GM18499 (cell line): ENCODE measurements around the gene ZNF787.

ENCODE experiments used
- ATAC-seq: cut with Tn5 transposase; IDR thresholded peaks from one replicate; pipeline ENCODE4 v1.9.1; 2021; ENCODE audit warnings: moderate number of reproducible peaks; ENCODE audit not compliant: insufficient read depth, unreplicated experiment

Gene ZNF787

DNA sequence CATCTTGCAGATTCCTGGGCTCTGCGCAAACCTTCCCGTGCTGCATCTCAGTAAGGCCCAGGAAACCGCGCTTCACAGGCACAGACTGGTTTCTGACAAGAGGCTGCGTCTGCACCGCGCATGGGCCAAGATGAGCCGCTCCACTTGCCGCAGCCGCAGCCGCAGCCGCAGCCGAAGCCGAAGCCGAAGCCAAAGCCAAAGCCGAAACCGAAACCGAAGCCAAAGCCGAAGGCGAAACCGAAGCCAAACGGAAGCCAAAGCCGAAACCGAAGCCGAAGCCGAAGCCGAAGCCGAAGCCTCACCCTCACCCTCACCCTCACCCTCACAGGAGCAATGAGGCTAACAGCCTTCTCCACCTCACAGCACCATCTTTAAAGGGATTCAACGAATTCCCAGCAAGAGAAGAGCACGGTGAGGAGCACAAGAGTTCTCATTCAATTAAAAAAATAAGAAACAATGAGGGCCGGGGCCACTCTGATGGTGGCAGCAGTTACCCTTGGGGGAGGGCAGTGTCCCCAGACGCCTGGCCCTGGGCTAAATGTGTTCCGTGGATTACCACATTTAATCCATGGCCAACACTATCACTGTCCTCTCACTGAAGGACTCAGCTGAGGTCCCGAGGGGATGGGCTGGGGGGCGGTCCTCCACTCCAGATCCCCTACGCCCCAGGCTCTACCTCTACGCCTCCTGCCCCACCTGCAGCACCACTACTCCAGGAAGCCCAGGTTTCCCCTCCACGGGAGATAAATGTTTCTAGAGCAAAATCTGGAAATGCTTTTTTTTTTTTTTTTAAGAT is 29.1 kb downstream of the ZNF787 start:
- no peak for ATAC-seq

DNA sequence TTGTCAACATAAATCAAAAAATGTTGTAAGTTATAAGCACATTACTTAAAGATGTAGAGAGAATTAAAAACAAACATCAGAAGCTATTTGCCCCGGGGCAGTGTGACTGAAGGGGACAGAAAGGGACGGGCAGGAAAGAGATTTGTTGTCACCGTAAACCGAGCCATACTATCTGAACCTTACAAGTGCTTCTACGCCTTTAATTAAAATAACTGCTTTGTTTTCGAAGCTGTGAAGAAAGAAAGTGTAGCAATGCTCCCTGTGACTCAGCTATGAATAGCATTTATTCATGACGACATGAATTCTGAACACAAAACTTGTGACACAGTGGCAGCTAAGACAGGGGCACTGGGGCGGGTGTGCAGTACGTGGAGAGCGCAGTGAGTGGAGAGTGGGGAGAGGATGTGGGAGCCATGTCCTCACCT is 30.0 kb downstream of the ZNF787 start:
- ATAC-seq, result no peak

DNA sequence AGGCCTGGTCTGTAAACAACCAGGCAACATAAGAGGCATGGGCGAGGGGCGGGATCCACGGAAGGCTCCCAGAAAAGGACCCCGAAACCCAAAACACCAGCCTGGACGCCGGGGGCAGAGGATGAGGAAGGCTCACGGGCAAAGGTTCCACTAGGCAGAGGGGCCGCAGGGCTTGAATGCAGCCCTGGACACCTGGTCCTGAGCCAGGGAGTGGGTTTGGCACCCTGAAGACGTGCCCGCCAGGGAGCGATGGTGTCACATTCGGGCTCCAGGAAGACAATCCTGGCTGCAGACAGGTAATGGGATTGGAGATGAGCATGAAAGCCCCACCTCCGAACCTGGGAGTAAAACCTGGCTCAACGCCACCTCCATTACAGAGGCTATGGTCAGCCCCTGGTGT is 31.8 kb downstream of the ZNF787 start:
- no peak for ATAC-seq

DNA sequence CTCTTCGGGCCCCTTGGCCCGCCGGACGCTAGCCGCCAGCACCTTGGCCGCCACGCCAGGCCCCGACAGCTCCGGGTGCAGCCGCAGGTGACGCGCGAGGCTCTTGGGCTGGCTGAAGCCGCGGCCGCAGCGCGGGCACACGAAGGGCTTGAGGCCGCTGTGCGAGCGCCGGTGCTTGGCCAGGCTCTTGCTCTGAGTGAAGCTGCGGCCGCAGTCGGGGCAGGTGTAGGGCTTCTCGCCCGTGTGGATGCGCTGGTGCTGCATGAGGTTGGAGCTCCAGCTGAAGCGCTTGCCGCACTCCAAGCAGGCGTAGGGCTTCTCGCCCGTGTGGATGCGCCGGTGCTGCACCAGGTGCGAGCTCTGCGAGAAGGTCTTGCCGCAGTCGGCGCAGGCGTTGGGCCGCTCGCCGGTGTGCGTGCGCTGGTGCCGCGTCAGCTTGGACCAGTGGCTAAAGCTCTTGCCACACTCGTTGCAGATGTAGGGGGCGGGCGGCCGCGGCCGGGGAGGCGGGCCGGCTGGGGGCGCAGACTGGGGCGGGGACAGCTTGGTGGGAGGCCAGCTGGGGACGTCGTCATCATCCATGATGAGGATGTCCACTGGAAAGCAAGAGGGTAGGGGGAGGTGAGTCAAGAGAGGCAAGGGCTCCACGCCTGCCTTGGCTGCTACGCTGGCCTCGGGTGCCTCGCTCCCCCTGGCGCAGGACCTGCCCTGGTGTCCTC is 32.4 kb downstream of the ZNF787 start:
- no peak for ATAC-seq

DNA sequence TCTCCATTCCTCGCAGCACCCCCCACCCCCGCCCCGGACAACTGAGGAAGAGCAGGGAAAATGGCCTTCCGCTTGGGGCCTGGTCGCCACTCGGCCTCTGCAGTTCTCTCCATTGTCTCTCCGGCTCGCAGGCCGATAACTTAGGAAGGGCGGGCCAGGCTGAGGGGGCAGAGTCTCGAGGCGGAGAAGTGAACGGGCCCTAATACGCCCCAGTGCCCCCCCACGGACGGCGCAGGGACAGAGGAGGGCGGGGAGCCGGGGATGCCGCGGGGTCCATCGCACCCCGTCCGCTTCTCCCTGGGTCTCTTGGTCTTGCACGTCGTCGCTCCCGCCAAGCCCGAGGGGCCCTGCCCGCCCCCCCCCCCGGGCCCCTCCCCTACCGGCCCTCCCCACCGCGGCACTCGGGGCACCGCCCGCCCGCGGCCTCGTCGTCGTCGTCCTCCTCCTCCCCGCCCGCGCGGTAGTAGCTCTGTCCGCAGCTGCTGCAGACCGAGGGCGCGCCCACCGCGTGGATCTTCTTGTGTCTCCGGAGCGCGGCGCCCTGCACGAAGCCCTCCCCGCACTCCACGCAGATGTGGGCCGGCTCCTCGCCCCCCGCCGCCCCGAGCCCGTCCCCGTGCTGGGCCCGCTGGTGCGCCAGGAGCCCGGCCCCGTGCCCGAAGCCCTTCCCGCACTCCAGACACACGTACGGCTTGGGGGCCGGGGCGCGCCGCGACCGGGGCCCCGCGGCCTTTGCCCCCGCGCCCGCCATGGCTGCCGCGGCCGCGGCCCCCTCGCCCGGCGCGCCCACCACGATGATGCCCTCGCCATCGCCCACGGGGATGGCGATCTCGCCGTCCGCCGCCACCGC is 33.2 kb downstream of the ZNF787 start:
- no peak for ATAC-seq

DNA sequence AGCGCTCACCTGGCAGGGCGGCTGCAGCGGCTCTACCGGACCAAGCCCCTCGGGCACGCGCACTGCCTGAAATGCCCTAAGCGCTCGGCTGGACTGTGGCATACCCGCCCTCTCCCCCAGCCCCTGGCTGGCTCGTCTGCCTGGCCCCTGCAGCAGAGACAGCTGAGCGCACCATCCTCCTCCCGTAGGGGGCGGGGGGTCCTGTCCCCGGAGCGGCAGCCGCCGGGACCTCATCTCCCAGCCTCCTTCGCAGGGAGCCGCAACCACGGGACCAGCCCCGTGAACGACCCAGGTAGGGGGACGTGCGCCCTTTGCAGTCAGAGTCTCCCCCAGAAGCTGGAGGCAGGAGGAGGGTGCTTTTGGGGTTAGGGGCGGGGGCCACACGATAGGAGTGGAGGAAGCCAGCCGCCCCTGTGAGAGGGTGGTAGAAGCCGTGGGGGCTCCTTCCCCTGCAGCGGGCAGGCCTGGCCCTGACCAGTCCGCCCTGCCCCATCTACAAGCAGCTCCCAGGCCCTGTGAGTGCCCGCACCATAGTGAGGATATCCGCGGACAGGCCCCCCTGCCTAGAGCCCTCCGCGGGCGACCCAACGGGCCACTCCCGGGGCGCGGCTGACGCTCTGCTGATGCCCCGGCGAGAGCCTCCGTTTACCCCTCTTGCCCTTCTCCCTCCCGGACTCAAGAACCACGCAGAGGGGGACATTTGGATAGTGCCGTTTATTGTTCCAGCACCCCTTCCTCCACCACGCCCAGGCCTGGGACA is 34.2 kb downstream of the ZNF787 start:
- ATAC-seq, result no peak

DNA sequence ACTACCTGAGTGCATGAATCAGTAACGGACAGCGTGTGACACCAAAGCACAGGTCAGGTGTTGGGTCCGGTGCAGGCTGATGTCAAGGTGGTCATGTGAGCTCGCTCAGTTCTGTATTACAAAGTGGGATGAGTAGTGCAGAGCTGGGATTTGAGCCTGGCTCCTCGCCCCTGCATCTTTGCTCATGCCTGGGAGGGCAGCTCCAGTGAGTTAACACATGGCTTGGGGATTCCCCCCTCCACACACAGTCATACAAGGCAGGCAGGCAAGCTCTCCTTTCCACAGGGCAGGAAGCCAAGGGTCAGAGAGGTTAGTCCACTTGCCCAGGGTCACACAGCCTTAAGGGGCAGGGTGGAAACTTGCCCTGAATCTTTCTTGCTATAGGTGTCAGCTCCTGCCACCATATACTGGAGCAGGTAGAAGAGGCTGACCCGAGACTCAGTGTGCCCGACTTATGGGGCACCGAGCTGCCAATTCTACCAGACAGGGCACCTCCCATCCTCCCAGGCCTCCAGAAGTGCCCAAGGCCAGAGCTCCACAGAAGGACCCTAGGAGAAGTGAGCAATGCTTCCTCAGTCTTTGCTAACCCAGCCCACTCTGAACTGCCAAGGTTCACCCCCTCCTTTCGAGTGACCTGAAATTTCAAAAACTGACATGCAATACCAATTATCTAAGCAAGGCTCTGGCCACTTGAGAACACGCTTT is 35.4 kb downstream of the ZNF787 start:
- no peak for ATAC-seq

DNA sequence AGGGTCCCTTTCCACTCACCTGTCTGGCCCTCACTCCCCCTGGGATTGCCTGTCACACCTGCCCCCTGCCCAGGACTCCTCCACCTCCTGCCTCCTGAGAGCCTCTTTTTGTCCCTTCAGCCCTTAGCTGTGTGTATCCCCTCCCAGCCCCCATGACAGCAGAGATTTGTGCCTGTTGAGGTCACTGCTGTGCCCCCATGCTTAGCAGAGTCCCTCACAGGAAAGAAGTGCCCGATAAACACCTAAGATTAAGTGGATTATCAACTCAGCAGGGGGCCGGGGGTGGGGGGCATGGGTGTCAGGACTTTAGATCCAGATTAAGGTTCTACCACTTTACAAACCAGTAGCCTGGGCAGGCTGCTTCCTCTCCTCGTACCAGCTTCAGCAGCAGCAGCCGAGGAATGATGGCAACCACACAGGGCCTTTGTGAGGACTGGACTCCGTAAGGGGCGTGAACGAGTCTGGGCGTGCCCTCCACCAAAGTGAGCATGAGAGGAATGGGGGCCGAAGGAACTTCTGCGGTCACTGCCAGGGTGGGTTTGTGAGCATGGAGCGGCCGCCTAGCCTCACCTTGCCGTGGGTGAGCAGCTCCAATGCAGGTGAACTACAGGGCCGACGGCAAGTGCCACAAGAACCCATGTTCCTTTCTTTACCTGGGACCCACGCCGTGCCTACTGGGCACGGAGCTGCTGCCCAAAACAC is 36.1 kb downstream of the ZNF787 start:
- no peak for ATAC-seq

DNA sequence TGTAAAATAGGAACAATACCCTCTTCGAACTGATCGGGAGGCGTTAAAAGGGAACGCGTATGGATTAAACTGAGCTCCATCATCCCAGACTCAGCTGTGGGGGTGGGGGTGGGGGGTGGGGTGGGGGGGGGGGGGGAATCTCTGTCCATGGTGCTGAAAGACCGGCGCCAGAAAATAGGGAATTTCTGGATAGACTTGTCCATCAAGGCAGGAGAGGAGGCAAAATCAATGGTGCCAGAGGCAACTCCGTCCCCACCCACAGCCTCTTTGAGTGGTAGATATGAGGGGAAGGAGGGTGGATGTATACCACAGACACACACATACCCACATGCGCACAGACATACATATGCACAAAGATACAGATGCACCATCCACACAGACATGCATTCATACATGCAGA is 37.4 kb downstream of the ZNF787 start:
- ATAC-seq, result no peak

DNA sequence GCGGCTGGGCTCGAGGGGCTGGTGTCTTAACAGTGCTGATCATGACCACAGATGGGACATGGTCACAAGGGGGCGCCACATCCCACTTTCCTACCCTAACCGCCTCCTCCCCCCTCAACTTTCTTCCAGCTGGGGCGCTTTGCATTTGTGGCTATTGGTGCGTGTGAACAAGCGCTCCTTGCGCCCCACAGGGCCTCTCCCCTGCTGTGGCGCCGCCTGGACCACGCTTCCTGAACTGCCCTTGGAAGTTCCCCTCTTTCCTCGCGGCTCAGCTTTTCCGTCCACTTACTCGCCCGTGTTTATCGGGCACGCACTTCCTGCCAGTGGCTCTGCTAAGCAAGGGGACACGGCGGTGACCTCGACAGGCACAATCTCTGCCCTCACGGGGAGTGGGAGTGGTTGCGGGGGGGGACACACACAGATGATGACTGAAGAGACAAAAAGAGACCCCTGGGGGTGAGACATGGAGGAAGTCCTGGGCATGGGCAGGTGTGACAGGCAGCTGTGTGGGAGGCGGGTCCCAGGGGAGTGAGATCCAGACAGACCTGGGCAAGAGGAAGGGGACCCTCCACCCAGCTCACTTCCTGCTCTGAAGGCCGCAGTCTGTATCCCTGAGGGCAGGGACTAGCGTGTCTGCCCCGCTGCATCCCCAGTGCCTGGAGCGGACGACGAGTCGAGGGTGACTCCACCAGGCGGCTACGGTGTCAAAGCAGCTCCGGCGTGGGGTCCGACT is 40.3 kb downstream of the ZNF787 start:
- ATAC-seq, result no peak

DNA sequence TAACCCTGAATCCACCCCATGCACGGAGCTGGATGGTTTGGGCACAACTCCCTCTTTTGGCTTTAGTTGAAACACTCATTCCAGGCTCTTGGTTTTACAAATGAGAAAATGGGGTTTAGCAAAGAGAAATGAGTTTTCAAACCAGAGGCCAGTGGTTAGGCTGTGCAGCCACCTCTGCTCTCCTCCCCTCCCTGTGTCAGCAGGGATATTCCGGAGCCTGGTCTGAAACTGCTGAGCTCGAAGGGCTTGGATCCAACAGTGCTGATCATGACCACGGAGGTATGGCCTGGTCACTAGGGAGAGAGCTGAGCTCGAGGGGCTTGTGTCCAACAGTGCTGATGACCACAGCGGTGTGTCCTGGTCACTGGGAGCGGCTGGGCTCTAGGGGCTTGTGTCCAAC is 41.5 kb downstream of the ZNF787 start:
- ATAC-seq, result no peak

DNA sequence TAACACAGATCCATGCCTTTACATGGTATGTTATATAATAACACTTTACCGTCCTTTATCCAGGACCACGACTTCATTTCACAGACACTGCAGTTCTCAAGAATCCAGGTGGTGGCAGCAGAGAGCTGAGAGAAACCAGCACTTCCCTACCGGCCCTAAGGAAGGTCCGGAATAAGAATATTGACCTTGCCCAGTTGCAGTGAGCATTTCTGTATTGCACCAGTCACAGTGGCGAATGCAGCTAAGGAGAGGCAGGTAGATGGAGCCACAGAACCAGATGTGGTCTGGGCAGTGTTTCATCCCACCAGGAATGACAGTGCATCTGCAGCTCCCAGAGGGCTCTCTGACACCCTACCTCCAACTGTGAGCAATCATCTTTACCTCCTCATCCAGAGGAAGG is 44.6 kb downstream of the ZNF787 start:
- ATAC-seq, result no peak

DNA sequence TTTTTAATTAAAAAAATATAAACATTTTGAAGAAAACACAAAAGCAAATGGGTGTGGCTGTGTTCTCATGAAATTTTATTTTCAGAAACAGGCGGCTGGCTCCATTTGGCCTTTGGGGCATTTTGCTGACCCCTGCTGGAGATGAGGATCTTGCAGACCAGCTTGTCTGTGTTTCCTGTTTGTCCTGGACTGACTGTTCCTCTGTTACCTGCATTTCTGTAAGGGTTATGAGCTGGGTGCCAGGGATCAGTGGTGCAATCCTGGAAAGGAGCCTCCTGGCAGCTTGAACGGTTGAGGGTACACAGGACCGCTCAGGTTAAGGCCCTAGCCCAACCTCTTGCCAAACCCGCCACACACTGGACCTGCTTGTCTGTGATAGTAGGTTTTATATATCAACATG is 49.9 kb downstream of the ZNF787 start:
- ATAC-seq, result no peak

DNA sequence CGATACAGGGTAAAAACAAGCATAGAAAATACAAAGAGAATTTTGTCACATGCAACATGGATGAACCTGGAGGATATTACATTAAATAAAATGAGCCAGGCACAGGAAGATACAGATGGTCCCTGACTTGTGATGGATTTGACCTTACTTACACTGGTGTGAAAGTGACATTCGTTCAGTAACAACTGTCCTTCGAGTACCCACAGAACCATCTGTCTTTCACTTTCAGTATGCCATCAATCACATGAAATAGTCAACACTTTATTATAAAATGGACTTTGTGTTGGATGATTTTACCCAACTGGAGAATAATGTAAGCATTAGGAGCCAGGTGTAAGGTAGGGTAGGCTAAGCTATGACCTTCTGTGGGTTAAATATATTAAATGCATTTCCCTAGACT is 51.5 kb downstream of the ZNF787 start:
- no peak for ATAC-seq

DNA sequence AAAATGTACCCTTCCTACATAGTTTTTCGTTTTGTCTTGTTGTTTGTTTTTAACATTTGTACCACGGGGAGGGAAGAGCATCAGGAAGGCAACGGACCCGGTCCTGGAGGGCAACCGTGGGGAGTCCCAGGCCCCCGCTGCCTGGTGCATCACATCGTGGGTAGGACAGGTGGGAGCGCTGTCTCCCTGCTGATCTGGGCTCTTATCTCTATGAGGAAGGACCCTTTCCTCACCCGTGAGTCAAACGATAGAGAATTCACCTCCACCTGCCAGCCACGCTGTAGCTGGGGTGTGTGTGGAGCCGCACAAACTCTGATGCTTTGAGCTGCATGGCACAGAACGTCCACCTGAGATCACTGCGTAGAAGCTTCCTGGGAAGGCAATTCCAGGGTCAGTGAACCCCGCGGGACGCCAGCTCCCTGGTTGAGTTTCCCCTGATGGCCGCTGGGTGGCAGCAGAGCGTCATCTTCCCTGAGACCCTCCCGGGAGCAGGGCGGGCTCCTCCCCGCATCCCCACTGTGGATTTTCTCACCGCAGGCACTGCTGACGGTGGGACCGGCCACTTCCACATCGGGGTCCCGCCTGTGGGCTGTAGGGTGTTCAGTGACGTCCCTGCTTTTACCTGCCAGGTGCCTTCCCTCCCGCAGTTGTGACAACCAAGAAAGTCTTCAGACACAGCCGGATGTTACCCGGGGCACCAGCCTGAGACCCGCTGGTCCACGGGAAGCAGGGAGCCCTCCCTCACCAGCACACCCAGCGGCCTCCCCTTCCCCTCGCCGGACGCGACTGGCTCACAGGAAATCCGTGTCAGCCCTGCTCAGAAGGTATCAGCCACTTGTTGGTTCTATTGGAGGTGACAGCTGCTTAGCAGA is 54.7 kb downstream of the ZNF787 start:
- ATAC-seq, result no peak

DNA sequence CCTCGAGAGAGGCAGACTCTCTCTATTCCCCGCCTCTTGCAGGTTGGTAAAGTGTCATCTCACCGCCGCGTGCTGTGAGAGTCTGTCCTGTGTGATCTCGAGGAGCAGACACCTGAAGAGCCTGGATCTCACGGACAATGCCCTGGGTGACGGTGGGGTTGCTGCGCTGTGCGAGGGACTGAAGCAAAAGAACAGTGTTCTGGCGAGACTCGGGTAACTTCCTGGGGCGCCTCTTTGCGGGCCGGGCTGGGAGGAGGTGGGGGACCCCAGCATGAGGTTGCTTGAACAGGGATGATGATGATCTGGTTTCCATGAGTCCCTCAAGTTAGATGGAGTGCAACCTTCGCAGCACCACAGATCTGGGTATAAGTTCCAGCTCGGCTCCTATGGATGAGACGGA is 67.5 kb downstream of the ZNF787 start:
- no peak for ATAC-seq
